Osteoblast (primary cell): ENCODE results near the gene SPTBN5. TPM values are rescaled to one million over a fixed set of nuclear protein-coding genes. Genes with fewer than 3 reads are reported as not detected.

ENCODE experiments used
- DNase-seq: peaks from one replicate; pipeline ENCODE4 v3.0.0; 2011; ENCODE audit warnings: low spot score, mixed read lengths; ENCODE audit not compliant: insufficient read length; ENCODE audit errors: missing footprints
- H2AFZ ChIP-seq: 2 replicates; pipeline ENCODE4 v1.6.0; 2011; ENCODE audit warnings: mild to moderate bottlenecking, low read length
- H3K27ac ChIP-seq: 2 replicates; pipeline ENCODE4 v1.5.1; 2011; ENCODE audit warnings: mild to moderate bottlenecking, low read depth, low read length, moderate library complexity
- H3K27me3 ChIP-seq: 2 replicates; pipeline ENCODE4 v1.6.0; 2012; ENCODE audit warnings: mild to moderate bottlenecking, control low read depth, inconsistent platforms, low read length, moderate library complexity; ENCODE audit not compliant: insufficient read depth
- H3K36me3 ChIP-seq: 2 replicates; pipeline ENCODE4 v1.5.1; 2011; ENCODE audit warnings: mild to moderate bottlenecking, low read length, control low read depth, moderate library complexity; ENCODE audit not compliant: insufficient read depth
- H3K4me1 ChIP-seq: 2 replicates; pipeline ENCODE4 v1.5.1; 2011; ENCODE audit warnings: mild to moderate bottlenecking, low read length, control low read depth, moderate library complexity; ENCODE audit not compliant: insufficient read depth
- H3K4me2 ChIP-seq: 2 replicates; pipeline ENCODE4 v1.6.0; 2011; ENCODE audit warnings: mild to moderate bottlenecking, low read length; ENCODE audit not compliant: insufficient read depth
- H3K4me3 ChIP-seq: fragments of 200-600 bp; sonication (generic); 3 replicates; pipeline ENCODE4 v1.5.1; 2012; ENCODE audit warnings: mild to moderate bottlenecking, low read length, inconsistent platforms; ENCODE audit not compliant: insufficient read depth
- H3K79me2 ChIP-seq: 2 replicates; pipeline ENCODE4 v1.6.0; 2012; ENCODE audit warnings: mild to moderate bottlenecking, low read length, control low read depth, inconsistent platforms; ENCODE audit not compliant: insufficient read depth
- H3K9me3 ChIP-seq: 2 replicates; pipeline ENCODE4 v1.5.1; 2011; ENCODE audit warnings: low read depth, low read length, control low read depth
- H4K20me1 ChIP-seq: 2 replicates; pipeline ENCODE4 v1.6.0; 2012; ENCODE audit warnings: mild to moderate bottlenecking, low read length, control low read depth; ENCODE audit not compliant: insufficient read depth
- CTCF ChIP-seq: IDR thresholded peaks from 2 replicates; pipeline ENCODE4 v1.5.1; 2011; ENCODE audit warnings: mild to moderate bottlenecking, low read depth, low read length, moderate library complexity; ENCODE audit errors: extremely low read depth
- total RNA-seq: library from RNA; depleted of rRNA; stranded (reverse); fragments of >200 nt; gene quantifications from 2 replicates; pipeline ENCODE4 v1.2.3, GENCODE V29; 2012

The SPTBN5 gene
- total RNA-seq, 1 donor, result 0.36 TPM

GRCh38 chr15:41858756-41859155 is 35.1 kb downstream of the SPTBN5 start:
- Histone ChIP-seq H3K27ac (no peak overlapping the region), H3K9me3 (no peaks in the 10 kb centered on the region), H4K20me1 (no peaks in the 10 kb centered on the region), H3K79me2 (no peaks in the 10 kb centered on the region), H3K36me3 (no peaks in the 10 kb centered on the region), H3K4me1 (no peaks in the 10 kb centered on the region), H3K27me3 (peaks cover 6% of the 10 kb centered on the region), H2AFZ (no peak overlapping the region), H3K4me3 (no peak overlapping the region), H3K4me2 (no peak overlapping the region)
- no peak for DNase-seq
- TF ChIP-seq CTCF, result no peak

- H3K79me2 ChIP-seq, result no peaks in the 10 kb centered on the region
- H3K4me2 ChIP-seq, result no peak overlapping the region
- no peak for TF ChIP-seq CTCF
- H3K36me3 ChIP-seq, result no peaks in the 10 kb centered on the region
- no peak for DNase-seq
- no peaks in the 10 kb centered on the region for H3K4me1 ChIP-seq
- no peaks in the 10 kb centered on the region for H4K20me1 ChIP-seq
- no peaks in the 10 kb centered on the region for H3K9me3 ChIP-seq
- no peak overlapping the region for H2AFZ ChIP-seq
- H3K27ac ChIP-seq, result no peak overlapping the region
- peaks cover 7% of the 10 kb centered on the region for H3K27me3 ChIP-seq
- H3K4me3 ChIP-seq, result no peak overlapping the region
Observed at GRCh38 chr15:41857316-41857715, 36.5 kb downstream of the SPTBN5 start.

- Histone ChIP-seq H2AFZ (no peak overlapping the region), H3K36me3 (no peaks in the 10 kb centered on the region), H4K20me1 (no peaks in the 10 kb centered on the region), H3K79me2 (no peaks in the 10 kb centered on the region), H3K4me2 (no peak overlapping the region), H3K27ac (no peak overlapping the region), H3K4me1 (no peaks in the 10 kb centered on the region), H3K9me3 (no peaks in the 10 kb centered on the region), H3K27me3 (peaks cover 13% of the 10 kb centered on the region), H3K4me3 (no peak overlapping the region)
- no peak for DNase-seq
- TF ChIP-seq CTCF, result no peak
Observed at GRCh38 chr15:41856716-41857115, 37.1 kb downstream of the SPTBN5 start.

GRCh38 chr15:41856262-41856661 is 37.6 kb downstream of the SPTBN5 start:
- no peak for DNase-seq
- H3K36me3 ChIP-seq, result no peaks in the 10 kb centered on the region
- no peak for TF ChIP-seq CTCF
- H2AFZ ChIP-seq, result no peak overlapping the region
- no peaks in the 10 kb centered on the region for H4K20me1 ChIP-seq
- H3K9me3 ChIP-seq, result no peaks in the 10 kb centered on the region
- no peaks in the 10 kb centered on the region for H3K4me1 ChIP-seq
- H3K4me2 ChIP-seq, result no peak overlapping the region
- H3K4me3 ChIP-seq, result no peak overlapping the region
- peaks cover 16% of the 10 kb centered on the region for H3K27me3 ChIP-seq
- H3K79me2 ChIP-seq, result no peaks in the 10 kb centered on the region
- H3K27ac ChIP-seq, result no peak overlapping the region
